OCI-LY7 (cell line): Measurements from ENCODE around the gene IKZF3. TPM values are rescaled to one million over a fixed set of nuclear protein-coding genes. Genes with fewer than 3 reads are reported as not detected.

Experiments
- BruUV-seq: library from RNA; stranded (reverse); fragments of 400-500 nt; replicated peaks from 2 replicates; lab custom pipeline; 2021; lab: Mats Ljungman, UMichigan
- CTCF ChIA-PET: fragments of 300-600 bp; sonication (Branson Sonifier 250); formaldehyde crosslinking; loops from one replicate; lab custom pipeline; 2022; ENCODE audit warnings: antibody characterized with exemption; ENCODE audit not compliant: unreplicated experiment; lab: Charles Lee
- POLR2A ChIA-PET: fragments of 300-600 bp; sonication (Branson Sonifier 250); formaldehyde crosslinking; loops from one replicate; lab custom pipeline; 2022; ENCODE audit warnings: antibody characterized with exemption; lab: Charles Lee
- DNase-seq: peaks from one replicate; pipeline ENCODE4 v3.0.0-alpha.2; 2015; ENCODE audit warnings: low spot score
- H2AFZ ChIP-seq: fragments of 200-600 bp; sonication (generic), shearing (Covaris generic); 2 replicates; pipeline ENCODE4 v1.6.1; 2014; ENCODE audit warnings: mild to moderate bottlenecking, antibody characterized with exemption, low read length, moderate library complexity
- H3K27ac ChIP-seq: fragments of 200-600 bp; sonication (generic); 2 replicates; pipeline ENCODE4 v1.5.1; 2014; ENCODE audit warnings: mixed run types, low read depth, mild to moderate bottlenecking, moderate library complexity, low read length, inconsistent platforms; ENCODE audit not compliant: poor library complexity, severe bottlenecking
- H3K36me3 ChIP-seq: fragments of 200-600 bp; sonication (generic); 2 replicates; pipeline ENCODE4 v1.6.1; 2014; ENCODE audit warnings: mild to moderate bottlenecking, antibody characterized with exemption, low read length, moderate library complexity, mixed read lengths; ENCODE audit not compliant: insufficient read depth
- H3K4me1 ChIP-seq: fragments of 200-600 bp; sonication (generic); 2 replicates; pipeline ENCODE4 v1.5.1; 2014; ENCODE audit warnings: mild to moderate bottlenecking, low read length; ENCODE audit not compliant: insufficient read depth, poor library complexity, severe bottlenecking
- H3K4me2 ChIP-seq: fragments of 200-600 bp; sonication (generic); 2 replicates; pipeline ENCODE4 v1.6.1; 2014; ENCODE audit warnings: mild to moderate bottlenecking, low read length
- H3K4me3 ChIP-seq: fragments of 200-600 bp; sonication (generic); 2 replicates; pipeline ENCODE4 v1.5.1; 2014; ENCODE audit warnings: mild to moderate bottlenecking, low read depth, low read length; ENCODE audit not compliant: poor library complexity, severe bottlenecking
- H3K79me2 ChIP-seq: fragments of 200-600 bp; sonication (generic); 2 replicates; pipeline ENCODE4 v1.6.1; 2016; ENCODE audit warnings: low read depth, mild to moderate bottlenecking, low read length, moderate library complexity, mixed read lengths; ENCODE audit not compliant: insufficient read depth
- H3K9me2 ChIP-seq: fragments of 200-600 bp; sonication (generic); 2 replicates; pipeline ENCODE4 v1.6.1; 2016; ENCODE audit warnings: mild to moderate bottlenecking, low read length, mixed read lengths; ENCODE audit not compliant: insufficient read depth
- H3K9me3 ChIP-seq: fragments of 200-600 bp; sonication (generic); 2 replicates; pipeline ENCODE4 v1.6.1; 2014; ENCODE audit warnings: mild to moderate bottlenecking, mixed run types, low read length, mixed read lengths
- H4K20me1 ChIP-seq: fragments of 200-600 bp; sonication (generic); 2 replicates; pipeline ENCODE4 v1.6.1; 2014; ENCODE audit warnings: mild to moderate bottlenecking, antibody characterized with exemption, low read length, moderate library complexity, mixed read lengths; ENCODE audit not compliant: insufficient read depth
- EZH2phosphoT487 ChIP-seq: fragments of 200-600 bp; sonication (generic); IDR thresholded peaks from 2 replicates; pipeline ENCODE4 v1.6.1; 2018; ENCODE audit warnings: low read depth, borderline replicate concordance, mild to moderate bottlenecking, mixed run types, antibody characterized with exemption, low read length, moderate library complexity, mixed read lengths
- intact Hi-C: fragments of 100-400 bp; cut with micrococcal nuclease; formaldehyde crosslinking; loops from one replicate; pipeline ENCODE4 v1.10.0; 2022; ENCODE audit not compliant: unreplicated experiment
- total RNA-seq, 2 experiments: library from RNA; depleted of rRNA in 1 of 2; stranded (reverse); fragments of >200 nt in 1 of 2; shearing (Covaris generic) in 1 of 2; gene quantifications; 2 replicates each; pipeline ENCODE4 v1.2.3, GENCODE V29; 2014 to 2022
- TF ChIP-seq, protein P1 (sequence below): fragments of 200-600 bp; sonication (generic); conservative IDR thresholded peaks from 2 replicates; pipeline ENCODE4 v1.5.1; 2014; ENCODE audit warnings: mild to moderate bottlenecking, antibody characterized with exemption, low read length, moderate library complexity, mixed read lengths

The IKZF3 gene
- total RNA-seq, 2 experiments from 2014 or later = 54.7 to 134 TPM

DNA sequence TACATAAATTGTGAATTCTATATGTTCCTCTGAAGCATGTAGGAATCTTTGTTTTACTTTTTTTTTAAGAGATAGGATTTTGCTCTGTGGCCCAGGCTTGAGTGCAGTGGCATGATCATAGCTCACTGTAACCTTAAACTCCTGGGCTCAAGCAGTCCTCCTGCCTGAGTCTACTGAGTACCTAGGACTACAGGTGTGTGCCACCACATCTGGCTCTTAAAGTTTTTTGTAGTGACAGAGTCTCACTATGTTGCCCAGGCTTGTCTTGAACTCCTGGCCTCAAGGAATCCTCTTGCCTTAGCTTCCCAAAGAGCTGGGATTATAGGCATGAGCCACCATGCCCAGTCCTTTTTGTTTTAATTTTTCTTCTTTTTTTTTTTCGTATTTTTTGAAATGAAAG lies 25.3 kb downstream of the IKZF3 start:
- CTCF ChIA-PET = no interaction called here
- H3K4me1 ChIP-seq = peaks cover 16% of the 10 kb centered on the region
- DNase-seq = no peak
- intact Hi-C loops = no loop called here
- H3K9me3 ChIP-seq = peaks cover 25% of the 10 kb centered on the region; the same call in 1 of the 2 replicates
- no peak for TF ChIP-seq EZH2phosphoT487
- peaks cover 96% of the 10 kb centered on the region for H3K79me2 ChIP-seq
- H2AFZ ChIP-seq = no peak overlapping the region
- no TSS peak for BruUV-seq
- H3K36me3 ChIP-seq = peaks cover 96% of the 10 kb centered on the region
- no peak overlapping the region for H3K4me3 ChIP-seq
- H4K20me1 ChIP-seq = no peaks in the 10 kb centered on the region
- no peak overlapping the region for H3K27ac ChIP-seq
- H3K9me2 ChIP-seq = no peaks in the 10 kb centered on the region
- POLR2A ChIA-PET = no interaction called here
- no peak overlapping the region for H3K4me2 ChIP-seq

DNA sequence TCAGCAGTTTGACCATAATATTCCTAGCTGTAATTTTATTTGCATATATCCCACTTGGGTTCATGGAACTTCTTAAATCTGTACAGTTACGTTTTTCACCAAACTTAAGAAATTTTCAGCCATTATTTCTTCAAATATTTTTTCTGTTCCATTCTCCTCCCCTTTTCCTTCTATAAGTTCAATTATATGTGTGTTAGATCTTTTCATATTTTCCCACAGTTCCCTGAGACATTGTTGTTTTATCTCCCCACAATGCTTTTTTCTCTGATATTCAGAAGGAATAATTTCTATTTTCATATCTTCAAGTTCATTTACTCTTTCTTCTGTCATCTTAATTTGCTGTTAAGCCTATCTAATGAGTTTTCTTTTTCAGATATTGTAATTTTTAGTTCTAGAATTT lies 26.1 kb downstream of the IKZF3 start:
- Histone ChIP-seq H3K4me1 (peaks cover 8% of the 10 kb centered on the region), H3K79me2 (peaks cover 96% of the 10 kb centered on the region), H2AFZ (no peak overlapping the region), H4K20me1 (no peaks in the 10 kb centered on the region), H3K4me2 (no peak overlapping the region), H3K4me3 (no peak overlapping the region), H3K36me3 (peaks cover 97% of the 10 kb centered on the region), H3K9me2 (no peaks in the 10 kb centered on the region), H3K9me3 (peaks cover 25% of the 10 kb centered on the region; the same call in 1 of the 2 replicates), H3K27ac (no peak overlapping the region)
- BruUV-seq = no TSS peak
- intact Hi-C loops = no loop called here
- ChIA-PET CTCF (no interaction called here), POLR2A (interaction anchor here (1.2 kb wide), 1 partner anchor 10 kb away, joined by 3 read pairs; no protein-coding TSS in a partner anchor)
- TF ChIP-seq, protein P1, sequence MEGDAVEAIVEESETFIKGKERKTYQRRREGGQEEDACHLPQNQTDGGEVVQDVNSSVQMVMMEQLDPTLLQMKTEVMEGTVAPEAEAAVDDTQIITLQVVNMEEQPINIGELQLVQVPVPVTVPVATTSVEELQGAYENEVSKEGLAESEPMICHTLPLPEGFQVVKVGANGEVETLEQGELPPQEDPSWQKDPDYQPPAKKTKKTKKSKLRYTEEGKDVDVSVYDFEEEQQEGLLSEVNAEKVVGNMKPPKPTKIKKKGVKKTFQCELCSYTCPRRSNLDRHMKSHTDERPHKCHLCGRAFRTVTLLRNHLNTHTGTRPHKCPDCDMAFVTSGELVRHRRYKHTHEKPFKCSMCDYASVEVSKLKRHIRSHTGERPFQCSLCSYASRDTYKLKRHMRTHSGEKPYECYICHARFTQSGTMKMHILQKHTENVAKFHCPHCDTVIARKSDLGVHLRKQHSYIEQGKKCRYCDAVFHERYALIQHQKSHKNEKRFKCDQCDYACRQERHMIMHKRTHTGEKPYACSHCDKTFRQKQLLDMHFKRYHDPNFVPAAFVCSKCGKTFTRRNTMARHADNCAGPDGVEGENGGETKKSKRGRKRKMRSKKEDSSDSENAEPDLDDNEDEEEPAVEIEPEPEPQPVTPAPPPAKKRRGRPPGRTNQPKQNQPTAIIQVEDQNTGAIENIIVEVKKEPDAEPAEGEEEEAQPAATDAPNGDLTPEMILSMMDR = no peak
- TF ChIP-seq EZH2phosphoT487 = no peak
- no peak for DNase-seq

GRCh38 chr17:39836117-39836516 lies 28.0 kb downstream of the IKZF3 start:
- CTCF ChIA-PET = no interaction called here
- Histone ChIP-seq H3K4me2 (no peak overlapping the region), H3K4me1 (no peaks in the 10 kb centered on the region), H2AFZ (no peak overlapping the region), H3K4me3 (no peak overlapping the region), H3K9me2 (no peaks in the 10 kb centered on the region), H3K79me2 (peaks cover 96% of the 10 kb centered on the region), H3K36me3 (peaks cover 95% of the 10 kb centered on the region), H3K9me3 (peaks cover 25% of the 10 kb centered on the region; the same call in 1 of the 2 replicates), H3K27ac (no peak overlapping the region), H4K20me1 (no peaks in the 10 kb centered on the region)
- TF ChIP-seq, protein P1 = no peak
- TF ChIP-seq EZH2phosphoT487 = no peak
- POLR2A ChIA-PET = interaction anchor here (1.0 kb wide), 1 partner anchor 15 kb away, joined by 3 read pairs; no protein-coding TSS in a partner anchor
- DNase-seq = no peak
- BruUV-seq = no TSS peak
- intact Hi-C loops = no loop called here
